IPS-18a (cell line): ENCODE measurements around the gene UMODL1.

Source experiments
- H3K27ac ChIP-seq: one replicate; pipeline ENCODE4 v1.5.1; 2013; ENCODE audit warnings: low read length
- H3K27me3 ChIP-seq: one replicate; pipeline ENCODE4 v1.6.1; 2013; ENCODE audit warnings: mild to moderate bottlenecking, low read length; ENCODE audit not compliant: control insufficient read depth, insufficient read depth
- H3K36me3 ChIP-seq: one replicate; pipeline ENCODE4 v1.6.1; 2013; ENCODE audit warnings: low read depth, low read length; ENCODE audit not compliant: control insufficient read depth
- H3K4me1 ChIP-seq: one replicate; pipeline ENCODE4 v1.6.1; 2013; ENCODE audit warnings: low read depth, low read length; ENCODE audit not compliant: control insufficient read depth
- H3K4me3 ChIP-seq: one replicate; pipeline ENCODE4 v1.5.1; 2013; ENCODE audit warnings: low read length
- H3K9ac ChIP-seq: one replicate; pipeline ENCODE4 v1.6.1; 2013; ENCODE audit warnings: mild to moderate bottlenecking, low read length, moderate library complexity
- H3K9me3 ChIP-seq: one replicate; pipeline ENCODE4 v1.6.1; 2013; ENCODE audit warnings: low read depth, low read length; ENCODE audit not compliant: control insufficient read depth

UMODL1 gene

DNA sequence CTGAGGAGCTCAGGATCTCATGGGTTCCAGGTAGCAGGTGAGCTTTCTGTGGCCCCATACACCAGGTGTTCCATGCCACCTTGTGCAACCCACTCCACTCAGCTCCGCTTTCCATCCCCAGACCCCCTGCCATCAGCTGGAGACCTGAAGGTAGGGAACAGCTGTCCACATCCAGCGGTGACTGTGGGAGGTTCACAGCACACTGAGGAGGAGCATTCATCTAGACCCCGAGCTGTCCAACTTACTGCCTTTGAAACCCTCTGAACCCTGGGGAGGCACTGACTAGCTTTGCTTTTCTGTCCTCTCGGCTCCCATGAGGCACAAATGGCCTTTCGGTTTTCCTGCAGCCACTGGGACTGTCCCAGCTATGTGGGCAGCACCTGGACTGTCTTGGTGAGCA is 119.9 kb downstream of the UMODL1 start:
- H3K36me3 ChIP-seq: no peaks in the 10 kb centered on the region
- no peaks in the 10 kb centered on the region for H3K9me3 ChIP-seq
- H3K4me3 ChIP-seq: no peak overlapping the region
- H3K27ac ChIP-seq: no peak overlapping the region
- no peak overlapping the region for H3K9ac ChIP-seq
- no peaks in the 10 kb centered on the region for H3K27me3 ChIP-seq
- no peaks in the 10 kb centered on the region for H3K4me1 ChIP-seq

DNA sequence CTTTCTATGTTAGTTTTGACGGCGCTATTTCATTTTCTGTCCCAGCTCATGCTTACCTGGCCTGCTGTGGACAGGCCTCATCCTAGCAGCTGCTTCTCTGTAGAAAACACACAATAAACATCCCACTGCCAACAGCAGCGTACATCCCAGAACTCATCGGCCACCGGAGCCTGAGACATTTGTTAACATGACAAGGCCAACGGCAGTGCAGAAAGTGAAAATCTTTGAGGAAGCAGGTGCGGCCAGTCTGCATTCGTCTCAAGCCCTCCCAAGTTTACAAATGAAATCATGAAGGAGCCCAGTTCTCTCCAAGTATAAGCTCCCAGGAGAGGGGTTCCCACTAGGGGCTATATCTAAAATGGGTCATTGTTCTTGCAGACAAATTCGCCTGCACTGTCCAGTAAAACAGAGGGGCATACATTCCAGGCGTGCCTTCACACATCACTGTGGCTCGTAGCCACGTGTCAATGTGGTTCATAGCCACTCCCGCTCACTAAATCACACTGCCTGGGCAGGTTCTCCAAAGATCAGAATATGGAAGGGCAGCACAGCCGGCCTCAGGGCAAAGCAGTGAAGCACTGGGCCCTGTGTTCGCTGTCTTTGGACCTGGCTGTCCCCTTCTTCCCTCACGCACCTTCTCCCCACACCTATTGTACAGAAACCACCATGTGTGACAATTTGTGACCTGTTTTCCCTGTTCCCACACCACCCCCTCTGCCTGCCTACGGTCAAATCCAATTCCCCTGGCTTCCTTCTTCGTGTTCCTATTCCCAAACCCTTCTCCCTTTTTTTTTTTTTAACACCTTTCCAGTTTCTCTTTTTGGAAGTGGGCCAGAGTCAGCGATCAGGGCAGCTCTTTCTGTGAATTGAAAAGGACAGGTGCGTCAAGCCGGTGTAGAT is 120.8 kb downstream of the UMODL1 start:
- Histone ChIP-seq H3K9ac (no peak overlapping the region), H3K4me3 (no peak overlapping the region), H3K27ac (no peak overlapping the region), H3K27me3 (no peaks in the 10 kb centered on the region), H3K9me3 (no peaks in the 10 kb centered on the region), H3K36me3 (no peaks in the 10 kb centered on the region), H3K4me1 (no peaks in the 10 kb centered on the region)
